Measurements from ENCODE around the gene NRDE2.

Gene NRDE2

DNA sequence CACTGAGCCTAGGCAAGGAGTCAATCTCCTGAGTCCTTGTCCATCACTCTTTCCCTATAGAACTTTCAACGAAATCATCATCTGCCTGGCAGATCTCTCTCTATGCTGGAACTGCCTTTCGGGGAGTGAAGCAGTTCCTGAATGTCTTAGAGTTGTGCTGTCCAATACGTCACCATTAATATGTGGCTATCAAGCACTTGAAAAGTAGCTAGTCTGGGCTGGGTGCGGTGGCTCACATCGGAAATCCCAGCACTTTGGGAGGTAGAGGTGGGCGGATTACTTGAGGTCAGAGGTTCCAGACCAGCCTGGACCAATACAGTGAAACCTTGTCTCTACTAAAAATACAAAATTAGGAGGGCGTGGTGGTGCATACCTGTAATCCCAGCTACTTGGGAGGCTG lies 35.1 kb downstream of the NRDE2 start:
- DNase-seq (ENCODE audit: low read depth) = no peak

DNA sequence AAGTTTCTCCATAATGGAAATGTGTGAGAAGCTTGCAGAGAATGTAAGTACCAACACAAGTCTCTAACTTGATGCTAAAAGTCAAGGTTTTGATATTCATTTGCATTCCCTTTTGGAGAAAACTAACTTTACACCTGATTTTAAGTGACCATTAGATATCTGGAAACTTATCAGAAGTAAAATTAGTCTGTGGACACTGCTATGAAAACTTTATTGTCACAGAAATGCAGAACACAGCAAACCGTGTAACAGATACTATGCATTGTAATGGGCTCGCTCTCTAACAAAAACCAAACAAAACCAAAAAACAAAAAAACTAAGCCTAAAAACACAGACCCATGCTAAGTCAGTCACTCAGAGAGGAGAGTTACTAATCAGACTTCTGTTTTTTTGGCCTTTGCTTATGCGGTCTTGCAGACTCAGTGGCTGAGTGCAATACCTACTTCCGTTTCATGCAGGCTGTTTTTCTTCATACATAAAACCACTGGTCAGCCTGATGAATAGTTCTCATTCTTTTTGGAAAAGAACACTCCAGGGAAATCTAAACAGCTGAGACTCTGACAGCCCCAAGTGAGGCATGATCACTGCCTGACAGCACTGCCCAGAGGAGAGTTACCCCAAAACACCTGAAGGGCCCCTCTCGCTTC lies 35.7 kb downstream of the NRDE2 start:
- no peak for DNase-seq (ENCODE audit: low read depth)

DNA sequence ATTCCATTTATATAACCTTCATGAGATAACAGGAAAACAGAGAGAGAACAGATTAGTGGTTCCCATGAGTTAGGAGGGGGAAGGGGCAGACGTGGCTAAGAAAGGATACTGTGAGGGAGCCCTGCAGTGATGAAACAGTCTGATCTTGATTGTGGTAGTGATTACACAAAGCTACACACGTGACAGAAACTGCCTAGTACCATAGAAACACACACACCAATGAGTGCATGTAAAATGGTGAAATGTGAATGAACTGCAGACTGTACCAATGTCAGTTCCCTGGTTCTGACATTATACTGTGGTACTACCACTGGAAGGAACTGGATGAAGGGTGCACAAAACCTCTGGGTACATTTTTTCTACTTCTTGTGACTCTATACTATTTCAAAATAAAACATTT lies 36.9 kb downstream of the NRDE2 start:
- no peak for DNase-seq (ENCODE audit: low read depth)

DNA sequence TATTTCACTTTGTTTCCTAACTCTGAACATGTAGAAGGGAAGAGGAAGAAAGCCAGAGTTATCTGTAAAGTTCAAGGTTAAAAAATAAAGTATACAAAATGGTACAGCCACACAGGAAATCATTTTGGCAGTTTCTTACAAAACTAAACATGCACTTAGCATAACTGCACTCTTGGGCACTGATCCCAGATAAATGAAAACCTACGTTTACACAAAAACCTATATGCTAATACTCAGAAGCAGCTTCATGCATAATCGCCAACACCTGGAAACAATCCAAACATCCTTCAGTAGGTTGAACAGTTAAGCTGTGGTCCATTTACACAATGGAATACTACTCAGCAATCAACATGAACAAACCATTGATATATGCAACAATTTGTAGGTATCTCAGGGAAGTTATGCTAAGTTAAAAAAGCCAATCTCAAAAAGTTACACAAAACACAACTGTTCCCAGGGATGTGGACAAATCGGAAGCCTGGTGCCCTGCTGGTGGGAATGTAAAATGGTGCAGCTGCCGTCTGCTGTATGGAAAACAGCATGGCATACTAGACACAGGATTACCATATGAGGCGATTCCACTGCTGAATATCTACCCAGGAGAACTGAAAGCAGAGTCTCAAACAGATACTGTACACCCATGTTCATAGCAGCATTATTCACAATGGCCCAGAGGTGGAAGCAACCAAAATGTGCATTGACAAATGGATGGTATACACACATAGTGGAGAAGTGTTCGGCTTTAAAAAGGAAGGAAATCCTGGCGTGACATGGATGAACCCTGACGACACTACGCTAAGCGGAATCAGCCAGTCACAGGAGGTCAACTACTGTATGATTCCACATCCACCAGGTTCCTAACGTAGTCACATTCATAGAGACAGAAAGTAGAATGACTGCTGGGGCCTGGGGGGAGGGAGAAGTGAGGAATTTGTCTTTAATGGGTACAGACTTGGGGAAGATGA lies 37.7 kb downstream of the NRDE2 start:
- DNase-seq (ENCODE audit: low read depth) = no peak

DNA sequence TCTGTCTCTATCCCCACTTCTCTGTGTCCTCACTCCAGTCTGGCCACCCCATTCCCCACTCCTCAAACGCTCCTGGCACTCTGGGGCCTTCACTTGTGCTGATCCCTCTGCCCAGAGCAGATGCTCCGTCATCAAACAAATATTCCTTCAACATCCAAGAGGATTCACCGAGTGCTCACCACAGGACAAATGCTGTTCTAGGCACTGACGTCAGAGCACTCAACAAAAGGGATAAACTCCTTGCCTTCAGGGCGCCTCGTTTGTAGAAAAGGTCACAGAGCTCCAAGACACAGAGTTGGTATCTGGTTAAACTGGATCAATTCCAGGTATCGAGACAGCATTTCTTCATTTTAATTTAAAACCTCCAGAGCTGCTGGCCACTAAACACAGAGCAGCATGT lies 40.0 kb downstream of the NRDE2 start:
- no peak for DNase-seq (ENCODE audit: low read depth)

DNA sequence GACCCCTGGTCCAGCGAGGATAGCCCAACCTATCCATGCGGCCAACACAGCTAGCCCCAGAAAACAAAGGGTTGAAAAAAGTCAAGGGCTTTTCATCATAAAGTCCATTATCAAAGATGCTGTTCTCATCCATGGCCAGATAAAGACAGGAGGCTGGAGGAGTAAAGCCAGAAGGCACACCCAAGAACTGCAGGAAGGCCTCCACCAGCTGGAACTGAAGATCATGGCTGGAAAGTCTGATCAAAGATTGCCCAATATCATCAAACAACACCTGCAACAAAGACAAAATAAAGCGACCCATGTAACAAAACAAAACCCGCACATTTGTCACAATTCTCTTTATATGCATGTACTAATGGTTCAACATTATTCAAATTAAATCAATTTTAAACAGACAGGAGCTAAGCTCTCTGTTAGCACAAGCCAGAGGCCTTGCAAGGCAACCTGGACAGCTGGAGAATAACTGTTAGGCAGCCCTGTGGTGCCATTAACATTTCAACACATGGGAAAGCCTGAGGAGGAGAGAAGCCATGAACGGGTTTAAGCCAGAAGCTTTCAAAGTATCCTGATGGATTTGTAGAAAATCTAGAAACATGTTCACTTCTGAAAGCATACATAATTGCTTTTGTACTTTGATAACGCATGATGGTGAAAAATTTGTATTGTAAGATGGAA lies 41.3 kb downstream of the NRDE2 start:
- no peak for DNase-seq (ENCODE audit: low read depth)

DNA sequence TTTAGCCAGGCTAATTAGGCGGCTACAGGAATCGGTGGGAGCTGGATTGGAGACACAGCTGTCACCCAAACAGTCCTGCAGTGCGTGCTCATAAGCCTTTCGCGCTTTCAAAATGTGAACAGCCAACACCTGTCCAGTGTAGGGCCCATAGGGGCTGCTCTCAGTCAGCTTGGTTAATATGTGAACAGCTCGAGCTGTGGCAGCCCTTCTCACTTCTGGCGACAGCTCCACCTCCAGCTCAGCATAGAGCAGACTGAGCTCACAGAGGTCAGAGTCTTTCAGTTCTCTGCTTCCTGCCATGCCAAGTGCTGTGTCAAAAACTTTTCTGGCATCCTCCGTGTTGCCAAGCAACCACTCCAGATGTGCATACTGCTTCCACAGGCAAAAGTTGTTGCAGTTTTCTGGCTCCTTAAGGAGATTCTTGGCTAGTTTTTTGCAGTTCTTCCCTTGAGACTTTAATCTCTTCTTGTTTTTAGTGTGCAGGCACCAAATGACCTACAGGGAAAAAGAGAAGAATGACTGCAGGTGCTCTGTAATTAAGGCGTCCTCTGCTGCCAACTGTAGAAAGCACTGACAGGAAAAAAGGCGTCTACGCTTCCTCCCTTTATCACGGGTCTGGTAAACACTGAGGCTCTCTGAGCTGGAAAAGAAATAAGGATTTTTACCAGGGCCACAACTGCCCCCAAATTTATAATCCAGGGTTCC lies 42.9 kb downstream of the NRDE2 start:
- DNase-seq (ENCODE audit: low read depth) = no peak

DNA sequence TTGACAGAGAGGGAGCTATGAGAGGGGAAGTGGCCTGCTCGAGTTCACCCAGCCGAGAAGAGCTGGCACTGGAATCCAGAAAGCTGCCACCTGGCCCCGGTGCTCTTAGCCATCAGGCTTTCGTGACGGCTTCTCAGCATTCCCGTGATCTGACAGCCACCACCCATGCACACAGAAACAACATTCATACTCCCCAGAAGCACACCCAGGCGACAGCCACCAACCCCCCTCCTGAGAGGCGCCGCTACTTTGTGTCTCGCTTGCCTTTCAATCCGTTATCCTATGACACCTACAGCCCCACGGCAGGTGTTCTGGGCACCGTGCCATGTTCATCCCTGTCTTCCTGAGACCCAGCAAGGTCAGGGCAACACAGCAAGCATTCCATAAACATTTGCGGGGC lies 44.0 kb downstream of the NRDE2 start:
- DNase-seq (ENCODE audit: low read depth) = no peak

DNA sequence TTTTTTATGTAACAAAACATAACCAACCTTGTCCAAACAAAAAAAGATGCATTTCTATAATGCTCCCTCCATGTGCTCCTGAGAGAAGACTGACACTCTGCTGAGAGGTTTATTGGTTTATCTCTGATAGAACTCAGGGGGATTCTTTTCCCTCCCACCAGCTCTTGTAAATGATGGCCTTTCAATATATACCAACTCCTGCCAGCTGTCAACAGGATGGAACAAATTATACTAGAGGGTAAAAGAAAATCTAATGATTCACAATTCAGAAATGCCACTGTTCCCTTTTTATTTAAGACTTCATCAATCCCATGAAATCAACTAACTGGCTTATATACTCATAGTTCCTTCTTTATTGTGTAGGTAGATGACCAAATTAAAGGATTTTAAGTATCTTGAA lies 50.0 kb downstream of the NRDE2 start:
- DNase-seq (ENCODE audit: low read depth) = no peak

DNA sequence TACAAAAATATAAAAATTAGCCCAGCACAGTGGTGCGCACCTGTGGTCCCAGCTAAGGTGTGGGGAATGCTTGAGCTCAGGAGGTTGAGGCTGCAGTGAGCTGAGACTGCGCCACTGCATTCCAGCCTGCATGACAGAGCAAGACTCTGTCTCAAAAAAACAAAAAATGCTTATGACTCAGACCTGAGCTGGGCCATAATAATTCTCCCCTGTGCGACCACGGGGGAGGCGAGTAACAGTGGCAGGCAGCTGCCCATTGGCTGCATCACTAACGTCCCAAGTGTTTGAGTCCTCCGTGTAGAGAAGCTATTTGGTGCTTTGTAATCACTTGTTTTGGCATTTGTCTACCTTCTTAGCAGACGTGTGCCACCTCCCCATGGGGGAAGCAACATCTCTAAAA lies 50.5 kb downstream of the NRDE2 start:
- DNase-seq (ENCODE audit: low read depth) = no peak

DNA sequence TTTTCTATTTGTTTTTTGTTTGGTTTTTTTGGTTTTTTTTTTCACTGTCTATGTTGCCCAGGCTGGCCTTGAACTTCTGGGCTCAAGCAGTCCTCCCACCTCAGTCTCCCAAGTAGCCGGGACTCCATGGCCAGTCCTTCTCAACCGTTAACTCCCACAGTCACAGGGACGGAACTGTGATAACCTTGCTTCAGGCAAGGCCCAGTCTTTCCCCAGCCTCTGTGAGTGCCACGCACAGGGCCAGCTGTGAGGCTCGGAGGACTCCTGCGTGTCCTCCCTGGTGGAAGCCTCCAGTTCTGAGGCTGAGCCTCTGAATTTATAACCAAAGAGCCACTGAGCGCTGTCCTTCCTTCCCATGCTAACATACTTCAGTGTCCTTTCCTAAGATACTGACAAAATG lies 51.6 kb downstream of the NRDE2 start:
- DNase-seq (ENCODE audit: low read depth) = no peak

DNA sequence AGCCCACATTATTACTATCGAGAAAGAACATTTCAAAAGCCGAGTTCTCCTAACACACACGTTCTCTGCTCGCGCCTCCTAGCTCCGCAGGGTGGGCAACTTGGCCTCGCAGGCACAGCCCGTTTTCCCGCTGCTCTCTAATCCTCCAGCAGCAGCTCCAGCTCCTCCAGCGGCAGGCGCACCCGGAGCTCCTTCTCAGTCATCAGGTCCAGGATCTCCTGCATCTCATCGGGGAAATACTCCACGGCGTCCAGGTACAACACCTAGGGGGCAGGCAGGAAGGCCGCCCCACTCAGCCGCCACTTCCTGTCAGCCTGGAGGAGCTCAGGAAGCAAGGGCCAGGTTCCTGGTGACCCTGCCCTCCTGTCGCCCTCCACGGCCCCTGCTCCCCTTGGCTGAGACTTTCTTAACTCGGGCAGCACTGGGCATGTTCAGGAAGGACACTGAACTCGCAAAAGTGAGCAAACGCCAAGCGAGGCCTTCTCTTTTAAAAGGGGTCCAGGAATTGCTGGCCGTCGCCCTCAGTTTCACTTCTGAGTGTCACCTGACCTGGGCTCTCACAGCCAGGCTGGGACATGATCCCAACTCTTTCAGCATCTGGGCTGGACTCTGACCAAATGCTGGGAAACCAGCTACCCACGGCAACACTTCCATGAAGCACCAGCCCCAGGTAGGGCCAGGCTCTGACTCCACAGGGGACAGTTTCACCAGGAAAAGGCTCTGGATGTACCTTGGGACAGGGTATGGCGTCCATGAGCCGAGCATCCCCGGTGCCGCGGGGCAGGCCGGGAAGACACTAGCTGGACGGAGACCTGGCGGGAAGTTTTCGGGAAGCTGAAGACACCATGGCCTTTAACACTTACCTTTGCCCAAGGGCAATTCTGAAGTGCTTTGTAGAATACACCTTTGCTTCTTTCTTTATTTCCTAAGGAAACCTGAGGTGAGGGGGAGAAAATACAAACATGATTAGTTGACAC lies 53.3 kb downstream of the NRDE2 start:
- no peak for DNase-seq (ENCODE audit: low read depth)

DNA sequence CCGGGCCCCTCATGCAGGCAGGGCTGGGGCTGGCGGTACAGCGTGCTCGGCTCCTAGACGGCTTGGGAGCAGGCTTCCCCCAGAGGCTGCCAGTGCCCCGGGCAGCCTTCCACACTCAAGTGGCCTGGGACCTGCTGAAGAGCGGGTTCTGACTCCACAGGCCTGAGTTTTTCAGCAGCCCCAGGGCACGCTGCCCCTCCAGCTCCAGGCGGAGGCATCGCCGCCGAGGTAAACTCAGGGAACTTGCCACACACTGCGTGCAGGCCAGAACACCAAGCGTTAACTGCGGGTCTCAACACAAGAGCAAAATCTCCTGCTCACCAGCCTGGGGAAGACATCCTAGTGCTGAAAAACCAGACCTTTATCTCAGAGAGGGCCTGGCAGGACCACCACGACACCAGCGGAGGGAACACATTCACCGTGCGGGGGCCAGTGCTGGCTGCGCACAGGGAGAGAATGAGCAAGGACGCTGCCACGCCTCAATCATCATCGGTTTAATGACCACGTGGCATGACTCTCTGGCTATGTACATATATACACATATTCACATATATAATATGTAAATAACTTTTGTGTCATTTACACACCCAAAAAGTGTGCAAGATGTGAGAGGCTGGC lies 54.1 kb downstream of the NRDE2 start:
- no peak for DNase-seq (ENCODE audit: low read depth)

DNA sequence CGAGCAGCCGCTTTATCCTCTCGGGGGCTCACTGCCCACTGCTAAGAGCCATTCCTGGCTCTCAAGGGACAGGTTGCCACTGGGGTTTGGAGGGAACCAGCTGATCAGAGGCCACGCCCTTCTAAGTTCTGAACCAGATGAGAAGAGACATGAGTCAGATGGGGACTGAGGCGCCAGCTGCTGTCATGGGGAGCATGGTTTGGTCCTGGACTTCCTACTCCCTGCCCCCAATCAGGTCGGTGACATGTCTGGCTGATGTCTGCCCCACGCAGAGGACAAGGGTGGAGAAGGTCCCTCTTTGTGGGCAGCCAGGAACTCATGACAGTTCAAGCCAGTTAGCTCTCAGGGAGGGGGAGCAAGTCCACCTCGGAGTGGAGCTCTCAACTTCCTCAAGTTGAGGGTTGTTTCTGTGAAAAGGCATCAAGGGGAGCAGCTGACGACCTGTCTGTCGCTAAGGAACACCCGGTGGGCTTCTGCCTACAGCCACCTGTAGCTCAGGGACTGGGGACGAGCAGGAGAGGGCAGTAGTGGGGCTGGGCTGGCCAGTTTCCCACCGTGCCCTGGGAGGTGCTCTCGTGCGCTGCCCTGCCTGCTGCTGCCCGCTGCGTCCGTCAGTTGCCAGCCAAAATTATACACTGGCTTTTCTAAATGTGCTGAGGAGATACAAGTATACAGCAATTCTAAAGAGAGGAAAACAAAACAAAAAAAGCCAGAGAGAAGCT lies 54.9 kb downstream of the NRDE2 start:
- no peak for DNase-seq (ENCODE audit: low read depth)

DNA sequence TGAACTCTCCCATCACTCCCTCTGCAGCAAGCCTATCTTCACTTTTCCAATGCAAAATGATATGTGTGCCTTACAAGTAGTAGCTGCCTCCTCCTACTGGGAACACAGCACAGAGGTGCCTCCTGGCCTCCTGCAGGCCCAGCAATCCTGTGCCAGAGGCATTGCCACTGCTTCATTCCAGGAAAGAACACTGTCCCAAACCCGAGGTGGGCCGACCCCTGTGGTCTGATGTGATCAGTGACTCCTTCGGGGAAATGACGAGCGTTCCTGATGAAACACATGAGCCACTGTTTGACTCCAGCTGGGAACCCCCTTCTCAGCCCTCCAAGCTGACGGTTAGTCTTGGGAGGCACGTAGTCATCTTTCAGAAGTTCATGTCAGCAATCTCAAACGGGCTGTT lies 55.9 kb downstream of the NRDE2 start:
- no peak for DNase-seq (ENCODE audit: low read depth)

DNA sequence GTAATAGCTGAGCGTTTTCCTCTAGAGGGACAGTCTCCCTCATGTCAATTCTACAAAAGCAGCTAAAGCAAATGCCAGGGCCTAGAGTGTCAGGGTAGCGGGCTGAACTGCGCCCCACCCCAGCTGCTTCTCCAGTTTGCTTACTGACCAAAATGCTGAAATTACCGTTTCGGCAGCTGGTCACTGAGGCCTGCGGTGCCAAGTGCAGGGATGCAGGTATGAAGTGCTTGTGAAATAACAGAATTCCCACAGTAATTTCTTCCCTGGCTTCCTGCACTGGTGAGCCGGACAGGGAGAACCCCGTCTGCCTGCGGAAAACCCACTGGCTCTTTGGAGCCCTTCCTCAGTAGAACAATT lies 56.3 kb downstream of the NRDE2 start:
- DNase-seq (ENCODE audit: low read depth) = no peak

DNA sequence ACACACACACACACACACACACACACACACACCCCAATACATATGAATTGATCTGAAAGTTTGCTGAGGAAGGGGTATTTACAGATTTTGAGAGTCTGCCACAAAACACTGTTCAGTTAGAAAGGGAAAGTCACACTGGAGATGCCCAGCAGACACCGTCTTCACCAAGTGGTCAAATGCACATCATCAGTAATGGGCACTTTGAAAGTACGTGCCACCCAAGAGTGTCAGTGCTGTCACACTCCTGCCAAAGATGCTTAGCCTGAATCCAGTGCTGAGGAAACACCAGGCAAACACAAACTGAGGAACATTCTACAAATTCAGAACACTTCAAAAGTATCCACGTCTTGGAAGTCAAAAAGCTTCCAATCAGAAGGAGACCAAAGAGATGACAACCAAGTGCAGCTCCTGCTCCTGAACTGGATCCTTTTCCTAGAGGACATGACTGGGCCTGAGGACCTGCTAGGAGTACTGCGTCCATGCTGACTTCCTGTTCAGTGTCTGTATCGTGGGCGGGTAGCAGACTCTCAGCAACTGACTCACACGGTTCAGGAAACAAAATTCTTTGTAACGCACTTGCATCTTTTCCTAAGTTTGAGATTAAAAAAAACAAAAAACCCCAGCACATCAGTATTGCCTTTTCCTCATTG lies 56.8 kb downstream of the NRDE2 start:
- no peak for DNase-seq (ENCODE audit: low read depth)

DNA sequence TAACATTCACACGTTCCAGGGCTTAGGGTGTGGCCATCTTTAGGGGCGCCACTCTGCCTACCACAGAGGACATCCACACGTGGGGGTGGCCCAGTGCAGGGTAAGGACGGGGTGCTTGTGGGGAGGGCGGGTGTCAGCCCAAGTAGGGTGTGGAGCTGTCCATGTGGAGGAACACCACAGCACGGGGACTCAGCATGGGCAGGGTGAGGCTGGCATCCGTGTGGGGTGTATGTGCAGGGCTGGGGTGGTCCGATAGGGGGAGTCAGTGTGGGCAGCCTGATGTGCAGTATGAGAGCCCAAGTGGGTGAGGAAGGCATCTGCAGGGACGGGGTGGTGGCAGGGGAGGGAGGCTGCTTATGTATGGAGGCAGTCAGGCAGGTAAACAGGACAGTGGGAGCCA lies 57.7 kb downstream of the NRDE2 start:
- no peak for DNase-seq (ENCODE audit: low read depth)

DNA sequence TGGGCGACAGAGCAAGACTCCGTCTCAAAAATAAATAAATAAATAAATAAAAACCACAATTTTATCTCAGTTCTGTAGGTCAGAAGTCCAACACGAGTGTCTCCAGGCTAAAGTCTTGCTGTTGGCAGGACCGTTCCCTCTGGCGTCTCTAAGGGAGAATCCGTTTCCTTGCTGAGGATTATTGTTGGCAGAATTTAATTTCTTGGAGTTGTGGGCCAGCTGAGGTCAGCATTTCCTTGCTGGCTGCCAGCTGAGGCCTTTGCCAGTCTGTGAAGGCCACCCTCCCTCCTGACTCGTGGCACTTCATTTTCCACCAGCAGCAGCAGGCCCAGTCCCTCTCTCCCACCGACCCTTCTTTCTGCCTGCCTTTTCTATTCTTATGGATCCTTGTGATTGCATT lies 58.2 kb downstream of the NRDE2 start:
- no peak for DNase-seq (ENCODE audit: low read depth)

DNA sequence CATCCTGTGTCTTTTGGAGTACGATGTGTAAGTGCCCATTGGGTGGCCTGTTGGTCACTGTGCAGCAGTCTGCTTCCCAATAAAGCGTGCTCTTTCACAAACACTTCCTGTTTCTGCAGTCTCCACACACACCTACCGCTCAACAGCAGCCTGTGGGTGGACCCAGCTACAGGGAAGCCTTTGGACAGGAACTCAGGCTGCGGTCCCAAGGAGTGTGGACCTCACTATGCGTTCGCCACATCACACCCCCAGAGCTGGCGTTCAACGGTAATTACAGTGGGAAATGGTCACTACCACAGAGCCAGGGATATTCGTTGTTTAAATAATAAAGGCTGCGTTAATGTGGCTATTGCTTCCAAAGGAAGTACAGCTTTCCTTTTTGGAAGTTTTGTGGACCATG lies 59.2 kb downstream of the NRDE2 start:
- no peak for DNase-seq (ENCODE audit: low read depth)
